Trophoblast cell (in vitro differentiated cells and primary cell): Measurements from ENCODE around the gene ABCC4.
"Not testable (repeated sequence)": the region's sequence is repeated elsewhere in the genome, so short reads cannot be mapped to it uniquely, and the experiment has no call there.

Experiments used
- DNase-seq, 2 donors: peaks; one replicate each; pipeline ENCODE4 v3.0.0-alpha.2; 2016
- H2AFZ ChIP-seq: 2 replicates; pipeline ENCODE4 v1.6.1; 2013; ENCODE audit warnings: low read length, moderate library complexity, mild to moderate bottlenecking; ENCODE audit not compliant: insufficient read depth, poor library complexity
- H2AK5ac ChIP-seq: 2 replicates; pipeline ENCODE4 v1.6.1; 2013; ENCODE audit warnings: mild to moderate bottlenecking, low read length
- H2BK120ac ChIP-seq: 2 replicates; pipeline ENCODE4 v1.6.1; 2013; ENCODE audit warnings: low read length, mild to moderate bottlenecking, moderate library complexity; ENCODE audit not compliant: insufficient read depth, poor library complexity
- H2BK12ac ChIP-seq: 2 replicates; pipeline ENCODE4 v1.6.1; 2013; ENCODE audit warnings: mild to moderate bottlenecking, low read length, moderate library complexity
- H2BK5ac ChIP-seq: 2 replicates; pipeline ENCODE4 v1.6.1; 2013; ENCODE audit warnings: low read length, low read depth, moderate library complexity, mild to moderate bottlenecking; ENCODE audit not compliant: poor library complexity
- H3K14ac ChIP-seq: 2 replicates; pipeline ENCODE4 v1.6.1; 2013; ENCODE audit warnings: mild to moderate bottlenecking, low read length
- H3K18ac ChIP-seq: 2 replicates; pipeline ENCODE4 v1.6.1; 2013; ENCODE audit warnings: mild to moderate bottlenecking, low read length
- H3K23ac ChIP-seq: 2 replicates; pipeline ENCODE4 v1.6.1; 2013; ENCODE audit warnings: low read length
- H3K27ac ChIP-seq: 2 replicates; pipeline ENCODE4 v1.5.1; 2013; ENCODE audit warnings: low read depth, mild to moderate bottlenecking, inconsistent platforms, low read length, moderate library complexity
- H3K27me3 ChIP-seq: 2 replicates; pipeline ENCODE4 v1.6.1; 2013; ENCODE audit warnings: inconsistent platforms, mild to moderate bottlenecking, low read length, moderate library complexity; ENCODE audit not compliant: insufficient read depth
- H3K36me3 ChIP-seq, 2 experiments: 1 replicate in 1 of 2; 2 replicates in 1 of 2; pipeline ENCODE4 v1.6.1; 2013; ENCODE audit warnings: low read length in 2 of 2, mild to moderate bottlenecking in 2 of 2, moderate library complexity in 1 of 2; ENCODE audit not compliant: insufficient read depth in 2 of 2, control insufficient read depth in 1 of 2
- H3K4ac ChIP-seq: 2 replicates; pipeline ENCODE4 v1.6.1; 2013; ENCODE audit warnings: low read depth, mild to moderate bottlenecking, low read length, moderate library complexity
- H3K4me1 ChIP-seq, 2 experiments: 1 replicate in 1 of 2; 2 replicates in 1 of 2; pipeline ENCODE4 v1.6.1; 2013; ENCODE audit warnings: low read length in 2 of 2, mild to moderate bottlenecking in 2 of 2, moderate library complexity in 1 of 2; ENCODE audit not compliant: insufficient read depth in 2 of 2, control insufficient read depth in 1 of 2
- H3K4me2 ChIP-seq: 2 replicates; pipeline ENCODE4 v1.6.1; 2013; ENCODE audit warnings: inconsistent platforms, mild to moderate bottlenecking, low read length, moderate library complexity
- H3K4me3 ChIP-seq: 2 replicates; pipeline ENCODE4 v1.5.1; 2013; ENCODE audit warnings: mild to moderate bottlenecking, low read depth, low read length, inconsistent platforms
- H3K79me1 ChIP-seq: one replicate; pipeline ENCODE4 v1.6.1; 2013; ENCODE audit warnings: low read length
- H3K79me2 ChIP-seq: 2 replicates; pipeline ENCODE4 v1.6.1; 2013; ENCODE audit warnings: low read length, mild to moderate bottlenecking; ENCODE audit not compliant: control insufficient read depth, insufficient read depth, poor library complexity
- H3K9ac ChIP-seq: 2 replicates; pipeline ENCODE4 v1.6.1; 2013; ENCODE audit warnings: mild to moderate bottlenecking, low read length
- H3K9me3 ChIP-seq: 2 replicates; pipeline ENCODE4 v1.6.1; 2013; ENCODE audit warnings: low read depth, mild to moderate bottlenecking, control low read depth, inconsistent platforms, low read length; ENCODE audit not compliant: insufficient read depth
- H4K12ac ChIP-seq: 2 replicates; pipeline ENCODE4 v1.6.1; 2013; ENCODE audit warnings: low read depth, mild to moderate bottlenecking, low read length, moderate library complexity
- H4K8ac ChIP-seq: 2 replicates; pipeline ENCODE4 v1.6.1; 2013; ENCODE audit warnings: low read depth, mild to moderate bottlenecking, low read length, moderate library complexity
- H4K91ac ChIP-seq: one replicate; pipeline ENCODE4 v1.6.1; 2013; ENCODE audit warnings: low read depth, mild to moderate bottlenecking, low read length, moderate library complexity
- WGBS: extraction: QIAGEN DNeasy Blood & Tissue Kit; methylation state at CpG from one replicate; pipeline ENCODE4 v1.1.7; 2013; ENCODE audit warnings: missing lambda C conversion rate; ENCODE audit not compliant: insufficient read length, insufficient coverage; ENCODE audit errors: extremely low coverage; 5-methylcytosine and 5-hydroxymethylcytosine counted together

Gene ABCC4

DNA sequence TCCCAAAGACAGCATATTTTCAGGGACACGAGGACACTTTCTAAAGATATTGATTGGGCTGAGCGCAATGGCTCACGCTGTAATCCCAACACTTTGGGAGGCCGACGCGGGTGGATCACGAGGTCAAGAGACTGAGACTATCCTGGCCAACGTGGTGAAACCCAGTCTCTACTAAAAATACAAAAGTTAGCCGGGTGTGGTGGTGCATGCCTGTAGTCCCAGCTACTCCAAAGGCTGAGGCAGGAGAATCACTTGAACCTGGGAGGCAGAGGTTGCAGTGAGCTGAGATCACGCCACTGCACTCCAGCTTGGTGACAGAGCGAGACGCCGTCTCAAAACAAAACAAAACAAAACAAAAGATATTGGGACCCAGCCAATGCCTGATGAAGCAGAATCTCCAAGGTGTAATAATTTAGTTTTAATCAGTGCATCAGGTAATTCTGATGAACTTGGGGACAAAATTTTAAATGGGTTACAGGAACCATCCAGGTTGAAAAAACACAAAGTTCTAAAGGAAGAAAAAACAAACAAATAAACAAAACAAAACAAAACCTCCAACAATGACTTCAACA, 100.8 kb downstream of the ABCC4 start:
- not testable (repeated sequence) for H3K4me3 ChIP-seq, H4K91ac ChIP-seq, H3K14ac ChIP-seq, H3K79me1 ChIP-seq, H4K12ac ChIP-seq, H3K4me2 ChIP-seq, H2AFZ ChIP-seq, H3K4me1 ChIP-seq, H3K4ac ChIP-seq, H2AK5ac ChIP-seq, H3K27me3 ChIP-seq, H3K9ac ChIP-seq, H2BK120ac ChIP-seq, H3K79me2 ChIP-seq, H3K23ac ChIP-seq, H4K8ac ChIP-seq, H3K36me3 ChIP-seq, H2BK5ac ChIP-seq, H3K9me3 ChIP-seq, H3K18ac ChIP-seq, H2BK12ac ChIP-seq, H3K27ac ChIP-seq, DNase-seq
- WGBS, result no CpG with 5 or more reads among the region's 13 CpGs

DNA sequence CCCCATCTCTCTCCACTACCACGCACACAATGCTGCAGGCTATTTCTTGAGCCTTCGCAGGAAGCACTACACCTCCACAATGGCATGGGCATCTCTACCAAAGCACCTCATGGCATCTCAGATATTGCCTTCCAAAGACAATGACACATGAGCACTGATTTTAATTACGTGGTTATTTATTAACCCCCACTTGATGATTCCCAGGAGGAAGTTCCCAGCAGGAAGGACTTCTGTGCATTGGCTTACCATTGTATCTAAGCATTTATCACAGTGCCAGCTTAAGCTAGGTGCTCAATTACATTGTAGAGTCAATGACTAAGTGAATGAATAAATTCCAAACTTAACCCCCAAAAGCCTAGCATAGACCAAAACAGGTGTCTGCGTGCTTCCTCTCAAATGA, 101.4 kb downstream of the ABCC4 start:
- no peak overlapping the region for H4K12ac ChIP-seq
- WGBS, result no CpG with 5 or more reads among the region's 4 CpGs
- no peak overlapping the region for H2BK12ac ChIP-seq
- no peak overlapping the region for H3K4me2 ChIP-seq
- no peak overlapping the region for H2AK5ac ChIP-seq
- H3K23ac ChIP-seq, result no peak overlapping the region
- no peak overlapping the region for H2BK120ac ChIP-seq
- no peak overlapping the region for H3K4me3 ChIP-seq
- no peaks in the 10 kb centered on the region for H3K79me2 ChIP-seq
- no peak overlapping the region for H3K18ac ChIP-seq
- H3K27me3 ChIP-seq, result no peaks in the 10 kb centered on the region
- H2BK5ac ChIP-seq, result no peak overlapping the region
- H3K14ac ChIP-seq, result no peak overlapping the region
- H3K4me1 ChIP-seq, result no peaks in the 10 kb centered on the region
- H2AFZ ChIP-seq, result no peak overlapping the region
- no peaks in the 10 kb centered on the region for H3K9me3 ChIP-seq
- no peak overlapping the region for H4K91ac ChIP-seq
- H3K27ac ChIP-seq, result no peak overlapping the region
- H3K9ac ChIP-seq, result no peak overlapping the region
- no peak for DNase-seq
- H3K4ac ChIP-seq, result no peak overlapping the region
- H4K8ac ChIP-seq, result no peak overlapping the region
- no peaks in the 10 kb centered on the region for H3K36me3 ChIP-seq
- H3K79me1 ChIP-seq, result no peaks in the 10 kb centered on the region

DNA sequence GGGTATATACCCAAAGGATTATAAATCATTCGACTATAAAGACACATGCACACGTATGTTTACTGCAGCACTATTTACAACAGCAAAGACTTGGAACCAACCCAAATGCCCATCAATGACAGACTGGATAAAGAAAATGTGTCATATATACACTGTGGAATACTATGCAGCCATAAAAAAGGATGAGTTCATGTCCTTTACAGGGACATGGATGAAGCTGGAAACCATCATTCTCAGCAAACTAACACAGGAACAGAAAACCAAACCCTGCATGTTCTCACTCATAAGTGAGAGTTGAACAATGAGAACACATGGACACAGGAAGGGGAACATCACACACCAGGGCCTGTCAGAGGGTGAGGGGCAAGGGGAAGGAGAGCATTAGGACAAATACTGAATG, 102.6 kb downstream of the ABCC4 start:
- not testable (repeated sequence) for H3K4me3 ChIP-seq, H3K9me3 ChIP-seq, H3K9ac ChIP-seq, H3K79me2 ChIP-seq, H3K4me2 ChIP-seq, H3K27ac ChIP-seq, H2BK120ac ChIP-seq, H3K18ac ChIP-seq, H3K79me1 ChIP-seq, DNase-seq, H3K14ac ChIP-seq, H4K12ac ChIP-seq, H4K91ac ChIP-seq, H3K4me1 ChIP-seq, H2AK5ac ChIP-seq, H3K36me3 ChIP-seq, H2BK5ac ChIP-seq, H3K27me3 ChIP-seq, H3K23ac ChIP-seq, H3K4ac ChIP-seq, H4K8ac ChIP-seq, H2AFZ ChIP-seq, H2BK12ac ChIP-seq
- WGBS, result no CpG with 5 or more reads among the region's 2 CpGs

DNA sequence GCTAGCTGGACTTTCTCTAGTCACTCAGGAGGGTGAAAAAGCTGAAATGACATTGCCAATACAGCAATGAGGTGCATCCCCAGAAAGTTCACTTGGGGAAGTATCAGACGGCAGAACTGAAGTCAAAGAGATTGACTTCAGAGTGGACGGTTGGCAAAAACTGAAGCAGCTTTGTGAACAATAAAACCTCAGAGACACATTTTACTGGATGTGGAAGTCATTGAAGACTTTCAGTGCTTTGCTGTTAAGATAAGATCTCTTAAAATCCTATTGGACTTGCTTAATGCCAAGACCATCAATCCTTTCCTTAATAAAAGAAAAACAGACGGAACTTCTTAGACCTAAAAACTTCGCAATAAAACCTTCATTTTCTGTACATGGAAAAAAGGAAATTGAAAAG, 103.7 kb downstream of the ABCC4 start:
- Histone ChIP-seq H3K4me1 (no peaks in the 10 kb centered on the region), H4K12ac (no peak overlapping the region), H3K79me1 (no peaks in the 10 kb centered on the region), H3K18ac (no peak overlapping the region), H4K91ac (no peak overlapping the region), H3K27me3 (no peaks in the 10 kb centered on the region), H3K27ac (no peak overlapping the region), H3K4me2 (no peak overlapping the region), H2AFZ (no peak overlapping the region), H2AK5ac (no peak overlapping the region), H2BK12ac (no peak overlapping the region), H2BK120ac (no peak overlapping the region), H2BK5ac (no peak overlapping the region), H3K14ac (no peak overlapping the region), H3K36me3 (no peaks in the 10 kb centered on the region), H3K23ac (no peak overlapping the region), H3K4me3 (no peak overlapping the region), H3K4ac (no peak overlapping the region), H3K79me2 (no peaks in the 10 kb centered on the region), H3K9ac (no peak overlapping the region), H3K9me3 (no peaks in the 10 kb centered on the region), H4K8ac (no peak overlapping the region)
- WGBS, result no CpG with 5 or more reads among the region's 4 CpGs
- DNase-seq, result no peak
